Activated naive CD4-positive, alpha-beta T cell treated with anti-CD3 and anti-CD28 coated beads, Interleukin-2, amount 10 ng/mL, durations not matched to agents 7 days and 5 days (primary cell): ENCODE measurements around the gene UBP1.
"Not testable (repeated sequence)": the region's sequence is repeated elsewhere in the genome, so short reads cannot be mapped to it uniquely, and the experiment has no call there.

Experiments
- CTCF ChIA-PET: fragments of 350-600 bp; sonication (Branson Sonifier 250); formaldehyde crosslinking; loops from one replicate; lab custom pipeline; 2021; ENCODE audit warnings: antibody characterized with exemption; lab: Charles Lee
- DNase-seq: peaks from one replicate; pipeline ENCODE4 v3.0.0-alpha.2; 2020
- H3K27ac Mint-ChIP-seq: one replicate; pipeline ENCODE4 v1.8.0; 2021; ENCODE audit warnings: mild to moderate bottlenecking, moderate library complexity, mixed read lengths
- H3K27me3 Mint-ChIP-seq: one replicate; pipeline ENCODE4 v1.8.0; 2021; ENCODE audit warnings: mild to moderate bottlenecking, mixed read lengths
- H3K36me3 Mint-ChIP-seq: one replicate; pipeline ENCODE4 v1.8.0; 2021; ENCODE audit warnings: mixed read lengths
- H3K4me1 Mint-ChIP-seq: one replicate; pipeline ENCODE4 v1.8.0; 2021; ENCODE audit warnings: mixed read lengths
- H3K4me3 Mint-ChIP-seq: one replicate; pipeline ENCODE4 v1.8.0; 2021; ENCODE audit warnings: mild to moderate bottlenecking, moderate library complexity, mixed read lengths
- H3K9me3 Mint-ChIP-seq: one replicate; pipeline ENCODE4 v1.8.0; 2021; ENCODE audit warnings: mixed read lengths

The UBP1 gene

GRCh38 chr3:33363113-33363800 is 76.9 kb downstream of the UBP1 start:
- Mint-ChIP-seq H3K27me3 (peaks cover 3% of the 10 kb centered on the region), H3K27ac (no peak overlapping the region), H3K9me3 (no peaks in the 10 kb centered on the region), H3K4me3 (no peak overlapping the region), H3K36me3 (no peaks in the 10 kb centered on the region), H3K4me1 (no peaks in the 10 kb centered on the region)
- CTCF ChIA-PET: interaction anchor here (1.7 to 2.9 kb wide), 2 partner anchors 10 to 11 kb away, joined by 3 to 17 read pairs; no protein-coding TSS in a partner anchor
- DNase-seq: no peak

- Mint-ChIP-seq H3K36me3 (no peaks in the 10 kb centered on the region), H3K4me3 (no peak overlapping the region), H3K9me3 (no peaks in the 10 kb centered on the region), H3K4me1 (no peaks in the 10 kb centered on the region), H3K27me3 (no peaks in the 10 kb centered on the region), H3K27ac (no peak overlapping the region)
- CTCF ChIA-PET: interaction anchor here (1.6 kb wide), 1 partner anchor 13 kb away, joined by 6 read pairs; no protein-coding TSS in a partner anchor
- no peak for DNase-seq
These were observed 79.9 kb downstream of the UBP1 start for GRCh38 chr3:33360136-33360825.

DNA sequence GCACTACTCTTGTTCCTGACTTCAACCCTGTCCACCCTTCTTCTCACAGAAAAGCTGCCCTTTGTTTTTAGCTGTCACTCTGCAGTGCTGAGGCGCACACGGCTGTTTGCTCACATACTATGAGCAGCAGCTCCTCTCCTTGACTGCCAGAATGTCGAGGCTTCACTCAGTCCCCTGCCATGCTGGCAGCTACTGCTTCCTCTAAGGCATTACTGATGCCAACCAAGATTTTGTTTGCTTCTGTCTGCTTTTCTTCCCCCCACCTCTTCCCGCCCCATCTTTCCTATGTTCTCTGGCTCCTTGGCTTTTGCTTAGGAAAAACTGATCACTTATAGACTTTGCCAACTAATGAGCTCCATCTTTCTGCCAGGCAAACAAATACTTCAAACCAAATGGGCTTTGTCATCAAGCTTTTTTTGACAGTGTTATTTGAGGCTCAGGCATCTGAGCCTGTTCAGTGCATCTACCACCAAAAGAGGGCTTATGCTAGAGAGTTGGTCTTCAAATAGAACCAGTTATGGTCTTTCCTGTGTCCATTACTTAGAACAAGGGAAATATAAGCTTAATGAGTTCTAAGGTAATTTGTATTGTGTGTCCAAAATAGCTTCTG is 81.9 kb downstream of the UBP1 start:
- Mint-ChIP-seq H3K36me3 (no peaks in the 10 kb centered on the region), H3K9me3 (no peaks in the 10 kb centered on the region), H3K27ac (no peak overlapping the region), H3K27me3 (no peaks in the 10 kb centered on the region), H3K4me1 (no peaks in the 10 kb centered on the region), H3K4me3 (no peak overlapping the region)
- CTCF ChIA-PET: interaction anchor here (1.0 kb wide), 1 partner anchor 14 kb away, joined by 6 read pairs; no protein-coding TSS in a partner anchor
- DNase-seq: no peak

DNA sequence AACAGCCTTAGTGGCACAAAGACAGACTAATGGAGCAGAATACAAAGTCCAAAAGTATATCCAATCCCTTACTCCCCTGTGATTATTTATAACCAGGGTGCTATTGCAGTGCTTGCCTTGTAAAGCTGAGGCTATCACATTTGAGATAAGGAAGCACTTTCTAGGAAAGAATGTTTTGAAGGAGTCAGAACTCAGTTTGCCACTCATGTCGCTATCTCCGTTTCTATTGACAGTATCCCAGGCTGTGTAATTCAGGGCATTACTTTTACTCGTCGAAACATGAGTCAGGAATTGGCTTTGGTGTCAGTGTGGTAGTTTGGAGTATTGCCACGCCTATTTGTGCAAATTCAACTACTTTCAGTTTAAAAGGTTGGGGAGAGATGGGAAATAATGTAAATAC is 84.6 kb downstream of the UBP1 start:
- H3K27ac Mint-ChIP-seq: no peak overlapping the region
- no peaks in the 10 kb centered on the region for H3K36me3 Mint-ChIP-seq
- H3K4me3 Mint-ChIP-seq: no peak overlapping the region
- H3K9me3 Mint-ChIP-seq: no peaks in the 10 kb centered on the region
- CTCF ChIA-PET: no interaction called here
- DNase-seq: no peak
- H3K4me1 Mint-ChIP-seq: no peaks in the 10 kb centered on the region
- no peaks in the 10 kb centered on the region for H3K27me3 Mint-ChIP-seq

GRCh38 chr3:33339758-33340157 is 100.4 kb downstream of the UBP1 start:
- Mint-ChIP-seq H3K36me3 (no peaks in the 10 kb centered on the region), H3K27ac (no peak overlapping the region), H3K4me1 (no peaks in the 10 kb centered on the region), H3K4me3 (no peak overlapping the region), H3K27me3 (peaks cover 1% of the 10 kb centered on the region), H3K9me3 (no peaks in the 10 kb centered on the region)
- CTCF ChIA-PET: no interaction called here
- DNase-seq: no peak

DNA sequence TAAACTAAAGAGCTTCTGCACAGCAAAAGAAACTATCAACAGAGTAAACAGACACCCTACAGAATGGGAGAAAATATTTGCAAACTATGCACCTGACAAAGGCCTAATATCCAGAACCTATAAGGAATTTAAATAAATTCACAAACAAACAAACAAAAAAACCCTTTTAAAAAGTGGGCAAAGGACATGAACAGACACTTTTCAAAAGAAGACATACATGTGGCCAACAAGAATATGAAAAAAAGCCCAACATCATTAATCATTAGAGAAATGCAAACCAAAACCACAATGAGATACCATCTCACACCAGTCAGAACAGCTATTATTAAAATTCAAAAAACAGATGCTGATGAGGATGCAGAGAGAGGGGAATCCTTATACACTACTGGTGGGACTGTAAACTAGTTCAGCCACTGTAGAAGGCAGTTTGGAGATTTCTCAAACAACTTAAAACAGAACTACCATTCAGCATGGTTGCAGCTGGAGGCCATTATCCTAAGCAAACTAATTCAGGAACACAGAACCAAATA is 101.2 kb downstream of the UBP1 start:
- H3K27ac Mint-ChIP-seq, CTCF ChIA-PET, H3K9me3 Mint-ChIP-seq, H3K4me1 Mint-ChIP-seq, H3K27me3 Mint-ChIP-seq, DNase-seq, H3K4me3 Mint-ChIP-seq, H3K36me3 Mint-ChIP-seq: not testable (repeated sequence)
